Omental fat pad (tissue), 4 donors: Measurements from ENCODE around the gene COL8A1. TPM values are rescaled to one million over a fixed set of nuclear protein-coding genes. Genes with fewer than 3 reads are reported as not detected.
A peak's percentile ranks its signal among the peaks of the same experiment; 100 is the strongest.

Source experiments
- ATAC-seq: fragments of 150-250 bp; one replicate; pipeline ENCODE4 v1.9.1; 2016; ENCODE audit warnings: mild to moderate bottlenecking, moderate library complexity; ENCODE audit not compliant: low FRiP score
- DNase-seq: peaks from one replicate; pipeline ENCODE4 v3.0.0-alpha.2; 2019; ENCODE audit warnings: low spot score
- CTCF ChIP-seq, 3 donors: fragments of 450-650 bp; IDR thresholded peaks; one replicate each; pipeline ENCODE4 v1.5.1; 2016 to 2017; ENCODE audit warnings: antibody characterized with exemption in 3 of 3, mild to moderate bottlenecking in 3 of 3, moderate library complexity in 2 of 3
- total RNA-seq, 4 donors: library from RNA; depleted of rRNA; stranded (reverse); fragments of >200 nt; gene quantifications; one replicate each; pipeline ENCODE4 v1.1.0, GENCODE V29; 2016

The COL8A1 gene
- total RNA-seq, 4 donors from 2014 or later, result 16.7 to 303 (median 151) TPM

GRCh38 chr3:99681976-99682375, 43.6 kb downstream of the COL8A1 start:
- DNase-seq, result no peak
- no peak for TF ChIP-seq CTCF (IDR thresholded peaks at IDR 0.05)
- no peak for ATAC-seq

GRCh38 chr3:99683465-99683864, 45.1 kb downstream of the COL8A1 start:
- ATAC-seq, result peak; percentile 62
- TF ChIP-seq CTCF (IDR thresholded peaks at IDR 0.05), result no peak
- DNase-seq, result no peak

GRCh38 chr3:99683876-99684275, 45.5 kb downstream of the COL8A1 start:
- ATAC-seq (no peak), DNase-seq (no peak)
- TF ChIP-seq CTCF (IDR thresholded peaks at IDR 0.05), result no peak

GRCh38 chr3:99684644-99685043, 46.2 kb downstream of the COL8A1 start:
- DNase-seq, result no peak
- ATAC-seq, result peak; percentile 29
- no peak for TF ChIP-seq CTCF (IDR thresholded peaks at IDR 0.05)

GRCh38 chr3:99686469-99686868, 48.1 kb downstream of the COL8A1 start:
- no peak for ATAC-seq
- no peak for DNase-seq
- no peak for TF ChIP-seq CTCF (IDR thresholded peaks at IDR 0.05)

- TF ChIP-seq CTCF (IDR thresholded peaks at IDR 0.05), result no peak
- peak; percentile 43 for DNase-seq
- ATAC-seq, result no peak
These were observed 48.7 kb downstream of the COL8A1 start for GRCh38 chr3:99686955-99687612.

GRCh38 chr3:99690761-99691369, 52.5 kb downstream of the COL8A1 start:
- DNase-seq, result no peak
- no peak for TF ChIP-seq CTCF (IDR thresholded peaks at IDR 0.05)
- no peak for ATAC-seq
